ENCODE results near the gene LMOD2. TPM values are rescaled to one million over a fixed set of nuclear protein-coding genes. Genes with fewer than 3 reads are reported as not detected.

The LMOD2 gene
- total and polyA plus RNA-seq, 2 experiments from 2014 or later: not detected

GRCh38 chr7:123709525-123709924 lies 53.9 kb downstream of the LMOD2 start:
- Histone ChIP-seq H3K4me1 (ENCODE audit: insufficient read depth) (peaks cover 20% of the 10 kb centered on the region), H3K27ac (ENCODE audit: low read depth) (no peak overlapping the region; the same call in 1 of the 2 replicates), H3K36me3 (ENCODE audit: insufficient read depth) (peaks cover 20% of the 10 kb centered on the region), H3K79me2 (replicated peaks; ENCODE audit: insufficient read depth) (peaks cover 51% of the 10 kb centered on the region), H3K4me2 (no peak overlapping the region), H3F3A (replicated peaks; ENCODE audit: low read depth) (0 out of 2 replicates have a peak, but pooled peaks cover 3% of the 10 kb centered on the region), H3K4me3 (no peak overlapping the region), H4K20me1 (replicated peaks; ENCODE audit: insufficient read depth) (peaks cover 16% of the 10 kb centered on the region), H3K27me3 (ENCODE audit: insufficient read depth) (no peaks in the 10 kb centered on the region), H3K9me2 (ENCODE audit: insufficient read depth) (no peaks in the 10 kb centered on the region), H2AFZ (no peak overlapping the region)
- DNase-seq (ENCODE audit: low spot score) (no peak), ATAC-seq (no peak)
- peaks cover 24% of the 10 kb centered on the region; the same call in 2 of the 3 replicates for H3K36me3 Mint-ChIP-seq (ENCODE audit: low read depth)
- H3K27ac Mint-ChIP-seq: no peak overlapping the region
- H3K27me3 Mint-ChIP-seq (ENCODE audit: insufficient read depth, low read depth, poor library complexity): no peaks in the 10 kb centered on the region
- TF ChIP-seq EZH2 (IDR thresholded peaks at IDR 0.05; ENCODE audit: low read depth, unreplicated experiment): no peak
- TF ChIP-seq NANOG (IDR thresholded peaks at IDR 0.05; ENCODE audit: borderline replicate concordance): no peak
- TF ChIP-seq STAT1 (IDR thresholded peaks at IDR 0.05; ENCODE audit: unreplicated experiment): no peak
- no peak for TF ChIP-seq CREB1 (CRISPR knock-in tag; IDR thresholded peaks at IDR 0.05; ENCODE audit: low read depth)
- TF ChIP-seq JUNB (IDR thresholded peaks at IDR 0.05; ENCODE audit: unreplicated experiment): no peak
- no peak for TF ChIP-seq ZNF331 (CRISPR knock-in tag; IDR thresholded peaks at IDR 0.05; ENCODE audit: low read depth)
- TF ChIP-seq ZNF114 (CRISPR knock-in tag; IDR thresholded peaks at IDR 0.05): no peak
- no peak for TF ChIP-seq EZH2phosphoT487 (IDR thresholded peaks at IDR 0.05; ENCODE audit: unreplicated experiment)
- TF ChIP-seq, protein P1, sequence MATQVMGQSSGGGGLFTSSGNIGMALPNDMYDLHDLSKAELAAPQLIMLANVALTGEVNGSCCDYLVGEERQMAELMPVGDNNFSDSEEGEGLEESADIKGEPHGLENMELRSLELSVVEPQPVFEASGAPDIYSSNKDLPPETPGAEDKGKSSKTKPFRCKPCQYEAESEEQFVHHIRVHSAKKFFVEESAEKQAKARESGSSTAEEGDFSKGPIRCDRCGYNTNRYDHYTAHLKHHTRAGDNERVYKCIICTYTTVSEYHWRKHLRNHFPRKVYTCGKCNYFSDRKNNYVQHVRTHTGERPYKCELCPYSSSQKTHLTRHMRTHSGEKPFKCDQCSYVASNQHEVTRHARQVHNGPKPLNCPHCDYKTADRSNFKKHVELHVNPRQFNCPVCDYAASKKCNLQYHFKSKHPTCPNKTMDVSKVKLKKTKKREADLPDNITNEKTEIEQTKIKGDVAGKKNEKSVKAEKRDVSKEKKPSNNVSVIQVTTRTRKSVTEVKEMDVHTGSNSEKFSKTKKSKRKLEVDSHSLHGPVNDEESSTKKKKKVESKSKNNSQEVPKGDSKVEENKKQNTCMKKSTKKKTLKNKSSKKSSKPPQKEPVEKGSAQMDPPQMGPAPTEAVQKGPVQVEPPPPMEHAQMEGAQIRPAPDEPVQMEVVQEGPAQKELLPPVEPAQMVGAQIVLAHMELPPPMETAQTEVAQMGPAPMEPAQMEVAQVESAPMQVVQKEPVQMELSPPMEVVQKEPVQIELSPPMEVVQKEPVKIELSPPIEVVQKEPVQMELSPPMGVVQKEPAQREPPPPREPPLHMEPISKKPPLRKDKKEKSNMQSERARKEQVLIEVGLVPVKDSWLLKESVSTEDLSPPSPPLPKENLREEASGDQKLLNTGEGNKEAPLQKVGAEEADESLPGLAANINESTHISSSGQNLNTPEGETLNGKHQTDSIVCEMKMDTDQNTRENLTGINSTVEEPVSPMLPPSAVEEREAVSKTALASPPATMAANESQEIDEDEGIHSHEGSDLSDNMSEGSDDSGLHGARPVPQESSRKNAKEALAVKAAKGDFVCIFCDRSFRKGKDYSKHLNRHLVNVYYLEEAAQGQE (IDR thresholded peaks at IDR 0.05; ENCODE audit: unreplicated experiment): no peak
- TF ChIP-seq, protein P2, sequence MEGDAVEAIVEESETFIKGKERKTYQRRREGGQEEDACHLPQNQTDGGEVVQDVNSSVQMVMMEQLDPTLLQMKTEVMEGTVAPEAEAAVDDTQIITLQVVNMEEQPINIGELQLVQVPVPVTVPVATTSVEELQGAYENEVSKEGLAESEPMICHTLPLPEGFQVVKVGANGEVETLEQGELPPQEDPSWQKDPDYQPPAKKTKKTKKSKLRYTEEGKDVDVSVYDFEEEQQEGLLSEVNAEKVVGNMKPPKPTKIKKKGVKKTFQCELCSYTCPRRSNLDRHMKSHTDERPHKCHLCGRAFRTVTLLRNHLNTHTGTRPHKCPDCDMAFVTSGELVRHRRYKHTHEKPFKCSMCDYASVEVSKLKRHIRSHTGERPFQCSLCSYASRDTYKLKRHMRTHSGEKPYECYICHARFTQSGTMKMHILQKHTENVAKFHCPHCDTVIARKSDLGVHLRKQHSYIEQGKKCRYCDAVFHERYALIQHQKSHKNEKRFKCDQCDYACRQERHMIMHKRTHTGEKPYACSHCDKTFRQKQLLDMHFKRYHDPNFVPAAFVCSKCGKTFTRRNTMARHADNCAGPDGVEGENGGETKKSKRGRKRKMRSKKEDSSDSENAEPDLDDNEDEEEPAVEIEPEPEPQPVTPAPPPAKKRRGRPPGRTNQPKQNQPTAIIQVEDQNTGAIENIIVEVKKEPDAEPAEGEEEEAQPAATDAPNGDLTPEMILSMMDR (conservative IDR thresholded peaks at IDR 0.05; ENCODE audit: low read depth in 2 of 2): no peak
- no peak for TF ChIP-seq ZNF462 (CRISPR knock-in tag; IDR thresholded peaks at IDR 0.05)
- no peak for TF ChIP-seq POLR2AphosphoS5 (IDR thresholded peaks at IDR 0.05; ENCODE audit: low read depth)
- no peaks in the 10 kb centered on the region for H3K9me3 Mint-ChIP-seq
- peaks cover 22% of the 10 kb centered on the region for H3K4me1 Mint-ChIP-seq
- H3K4me3 Mint-ChIP-seq: no peak overlapping the region
